Astrocyte of the cerebellum (primary cell): ENCODE results near the gene SHFL.
A peak's percentile ranks its signal among the peaks of the same experiment; 100 is the strongest.

Experiments used
- DNase-seq: peaks from one replicate; pipeline ENCODE4 v3.0.0-alpha.2; 2011; ENCODE audit warnings: low read depth
- H3K4me3 ChIP-seq: 2 replicates; pipeline ENCODE4 v1.5.1; 2011; ENCODE audit warnings: mild to moderate bottlenecking, low read depth, low read length, moderate library complexity
- in situ Hi-C: cut with HindIII; loops from 2 replicates; pipeline ENCODE4 v1.10.0; 2017; ENCODE audit warnings: low sequenced_read_pairs
- TF ChIP-seq, protein P1 (sequence below): IDR thresholded peaks from 2 replicates; pipeline ENCODE4 v1.5.1; 2012; ENCODE audit warnings: low read length, low read depth, moderate library complexity, mild to moderate bottlenecking; ENCODE audit errors: missing control alignments

SHFL gene

DNA sequence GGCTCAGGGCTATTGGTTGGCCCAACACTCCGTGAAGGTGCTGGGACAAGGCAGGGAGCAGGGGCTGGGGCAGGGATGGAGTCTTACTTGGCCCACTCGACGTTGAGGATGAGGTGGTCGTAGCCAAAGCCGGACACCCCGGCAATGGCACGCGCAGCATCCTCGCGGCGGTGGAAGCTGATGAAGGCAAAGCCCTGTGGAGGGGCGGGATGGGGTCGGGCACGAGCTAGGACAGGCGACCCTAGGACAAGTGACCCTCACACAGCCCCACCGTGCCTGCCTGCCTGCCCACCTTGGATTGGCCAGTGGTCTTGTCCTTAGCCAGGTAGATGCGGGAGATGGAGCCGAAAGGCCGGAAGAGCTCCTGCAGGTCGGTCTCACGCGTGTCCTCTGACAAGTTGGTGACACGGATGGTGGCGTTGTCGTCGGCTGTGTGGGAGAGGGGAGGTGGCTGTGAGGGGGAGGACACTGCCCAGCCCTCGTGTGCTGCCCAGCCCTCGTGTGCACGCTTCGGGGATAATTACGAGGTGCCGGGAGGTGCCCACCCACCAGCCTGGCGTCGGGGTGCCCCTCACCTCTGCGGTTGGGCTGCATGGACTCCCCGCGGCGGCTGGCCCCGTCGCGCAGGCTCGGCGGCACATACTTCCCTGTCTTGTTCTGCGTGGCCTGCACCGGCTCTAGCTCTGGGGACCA is 29.4 kb downstream of the SHFL start:
- TF ChIP-seq, protein P1, sequence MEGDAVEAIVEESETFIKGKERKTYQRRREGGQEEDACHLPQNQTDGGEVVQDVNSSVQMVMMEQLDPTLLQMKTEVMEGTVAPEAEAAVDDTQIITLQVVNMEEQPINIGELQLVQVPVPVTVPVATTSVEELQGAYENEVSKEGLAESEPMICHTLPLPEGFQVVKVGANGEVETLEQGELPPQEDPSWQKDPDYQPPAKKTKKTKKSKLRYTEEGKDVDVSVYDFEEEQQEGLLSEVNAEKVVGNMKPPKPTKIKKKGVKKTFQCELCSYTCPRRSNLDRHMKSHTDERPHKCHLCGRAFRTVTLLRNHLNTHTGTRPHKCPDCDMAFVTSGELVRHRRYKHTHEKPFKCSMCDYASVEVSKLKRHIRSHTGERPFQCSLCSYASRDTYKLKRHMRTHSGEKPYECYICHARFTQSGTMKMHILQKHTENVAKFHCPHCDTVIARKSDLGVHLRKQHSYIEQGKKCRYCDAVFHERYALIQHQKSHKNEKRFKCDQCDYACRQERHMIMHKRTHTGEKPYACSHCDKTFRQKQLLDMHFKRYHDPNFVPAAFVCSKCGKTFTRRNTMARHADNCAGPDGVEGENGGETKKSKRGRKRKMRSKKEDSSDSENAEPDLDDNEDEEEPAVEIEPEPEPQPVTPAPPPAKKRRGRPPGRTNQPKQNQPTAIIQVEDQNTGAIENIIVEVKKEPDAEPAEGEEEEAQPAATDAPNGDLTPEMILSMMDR, result no peak
- H3K4me3 ChIP-seq, result no peak overlapping the region
- in situ Hi-C loops, result no loop called here
- DNase-seq, result no peak

DNA sequence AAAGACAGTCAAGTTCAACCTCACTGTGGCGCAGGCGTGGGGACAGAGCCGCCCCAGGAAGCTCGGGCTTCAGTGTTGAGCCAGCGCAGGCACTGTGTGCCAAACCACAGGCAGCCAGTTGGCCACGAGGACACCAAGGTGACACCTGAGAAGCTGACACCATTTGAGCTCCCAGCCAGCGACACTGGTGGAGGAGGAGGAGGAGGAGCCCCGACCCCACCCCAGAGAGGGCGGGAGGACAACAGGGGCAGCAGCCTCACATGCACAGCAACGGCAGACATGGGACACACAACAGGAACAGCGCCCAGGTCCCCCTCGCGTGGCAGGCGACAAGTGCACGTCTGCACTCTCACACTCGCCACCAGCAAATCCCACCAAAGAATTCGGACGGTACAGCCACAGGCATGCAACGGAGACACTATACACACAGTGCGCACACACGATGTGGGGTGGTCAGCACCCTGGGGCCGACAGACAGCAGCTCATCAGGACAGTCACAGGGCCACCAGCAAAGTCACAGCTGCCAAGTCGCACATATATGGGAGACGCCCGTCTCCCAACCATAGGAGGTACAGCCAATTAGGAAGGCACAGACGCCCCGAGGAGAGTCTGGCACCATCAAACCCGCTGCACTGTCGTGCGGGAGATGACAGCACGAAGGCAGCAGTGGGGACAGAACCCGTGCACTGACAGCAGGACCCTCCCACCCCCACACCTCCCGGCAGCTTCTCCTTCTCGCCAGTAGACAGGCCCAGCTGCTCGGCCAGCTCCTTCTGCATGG is 30.2 kb downstream of the SHFL start:
- no peak overlapping the region for H3K4me3 ChIP-seq
- in situ Hi-C loops, result no loop called here

DNA sequence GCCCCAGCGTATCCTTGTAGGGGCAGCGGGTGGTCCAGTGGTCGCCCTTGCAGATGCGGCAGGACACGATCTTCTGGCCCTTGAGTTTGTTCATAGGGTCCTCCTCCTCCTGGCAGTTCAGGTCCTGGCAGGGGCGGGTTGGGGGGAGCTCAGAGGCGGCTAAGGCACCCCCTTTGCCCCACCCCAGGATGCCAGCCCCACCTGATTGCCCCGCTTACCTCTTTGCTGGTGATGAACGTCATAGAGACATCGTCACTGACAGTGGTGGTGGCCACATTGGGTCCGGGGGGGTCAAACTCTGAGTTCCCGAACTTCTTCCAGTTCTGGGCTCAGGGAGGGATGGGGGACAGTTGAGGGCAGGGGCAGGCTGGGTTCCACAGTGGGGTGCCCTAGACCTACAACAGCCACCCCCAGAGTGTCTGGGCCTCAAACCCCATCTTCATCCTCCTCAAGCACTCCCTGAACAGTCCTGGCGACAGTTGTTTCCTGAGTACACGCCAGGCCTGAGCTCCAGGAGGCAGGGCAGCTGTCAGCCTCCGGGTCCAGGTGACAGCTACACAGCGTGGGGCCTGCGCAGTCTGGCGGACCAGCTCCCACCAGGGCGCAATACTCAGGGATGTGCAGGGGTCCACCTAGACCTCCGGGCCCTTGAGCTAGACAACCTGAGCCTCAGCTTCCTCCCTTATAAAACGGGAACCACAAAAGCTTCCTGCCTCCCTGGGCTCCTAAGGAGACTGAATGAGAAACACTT is 30.9 kb downstream of the SHFL start:
- TF ChIP-seq, protein P1, result no peak
- no peak for DNase-seq
- in situ Hi-C loops, result no loop called here
- H3K4me3 ChIP-seq, result no peak overlapping the region

More for the DNA sequence above, 30.2 kb downstream of the SHFL start:
- DNase-seq, result no peak
- TF ChIP-seq, protein P1, result no peak

DNA sequence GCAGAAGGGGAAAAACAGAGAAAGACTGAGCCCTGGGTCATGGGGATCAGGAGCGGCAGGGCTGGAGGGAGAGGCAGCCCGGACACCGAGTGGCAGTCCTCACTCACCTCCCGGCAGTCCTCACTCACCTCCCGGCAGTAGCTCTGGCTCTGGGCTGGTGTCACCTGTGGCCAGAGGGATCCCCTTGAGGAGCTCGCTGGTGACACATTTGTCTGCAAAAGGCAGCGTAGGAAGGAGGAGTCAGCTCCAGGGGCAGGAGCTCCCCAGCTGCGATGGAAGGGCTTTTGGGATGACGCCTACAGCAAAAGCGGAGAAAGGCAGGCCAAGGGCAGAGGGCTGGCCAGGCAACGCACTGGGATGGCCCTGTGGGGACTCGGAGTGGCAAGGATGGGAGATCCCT is 32.8 kb downstream of the SHFL start:
- peak overlapping the region; percentile 96 for H3K4me3 ChIP-seq
- no peak for DNase-seq
- TF ChIP-seq, protein P1, result no peak
- in situ Hi-C loops, result no loop called here

DNA sequence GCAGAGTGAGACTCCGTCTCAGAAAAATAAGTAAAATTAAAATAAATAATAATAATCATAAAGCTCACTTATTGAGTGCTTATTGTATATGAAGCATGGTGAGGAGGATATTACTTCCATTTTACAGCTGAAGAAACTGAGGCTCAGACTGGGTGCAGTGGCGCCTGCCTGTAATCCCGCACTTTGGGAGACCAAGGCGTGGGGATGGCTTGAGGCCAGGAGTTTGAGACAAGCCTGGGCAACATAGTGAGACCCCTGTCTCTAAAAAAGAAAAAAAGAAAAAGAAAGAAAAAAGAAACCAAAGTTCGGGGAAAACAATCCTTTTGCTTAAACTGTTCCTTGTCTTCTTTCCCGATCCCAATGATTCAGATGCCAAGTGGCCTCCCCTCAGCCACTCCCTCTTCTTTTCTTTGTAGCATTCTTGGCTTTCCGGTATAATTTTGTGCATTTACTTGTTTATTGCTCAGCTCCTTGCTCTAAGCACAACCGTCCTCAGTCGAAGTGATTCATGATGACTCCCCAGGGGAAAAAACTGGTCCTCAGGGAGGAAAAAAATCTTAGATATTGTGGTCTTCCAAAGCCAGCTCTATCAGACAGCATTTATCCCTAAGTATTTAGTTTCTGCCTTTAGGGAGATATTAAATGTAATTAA is 34.5 kb downstream of the SHFL start:
- TF ChIP-seq, protein P1, result no peak
- DNase-seq, result peak; percentile 38
- no peak overlapping the region for H3K4me3 ChIP-seq

DNA sequence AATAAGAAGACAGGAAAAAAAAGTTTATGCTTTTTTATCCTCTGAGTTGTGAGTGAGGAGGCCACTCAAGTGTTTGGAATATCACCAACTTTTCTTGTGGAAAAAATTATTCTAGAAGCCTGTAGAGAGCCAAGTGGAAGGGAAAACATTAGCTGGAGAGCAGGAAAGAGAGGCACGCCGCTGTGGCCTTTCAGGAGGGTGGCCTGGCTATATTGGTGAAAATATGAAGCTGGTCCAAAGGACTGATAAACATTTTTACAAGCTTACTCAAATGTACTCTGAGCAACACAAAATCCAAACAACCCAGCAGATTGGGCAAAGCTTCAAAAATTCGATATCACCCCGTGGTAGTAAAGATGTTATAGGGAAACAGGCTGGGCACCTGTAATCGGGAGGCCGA is 35.9 kb downstream of the SHFL start:
- TF ChIP-seq, protein P1, result no peak
- in situ Hi-C loops, result no loop called here
- DNase-seq, result no peak
- H3K4me3 ChIP-seq, result no peak overlapping the region

More for the DNA sequence above, 34.5 kb downstream of the SHFL start:
- in situ Hi-C loops, result no loop called here
